GM19438 (cell line): ENCODE results near the gene HPCAL1.

Experiments used
- ATAC-seq: cut with Tn5 transposase; IDR thresholded peaks from one replicate; pipeline ENCODE4 v1.9.1; 2021; ENCODE audit warnings: low read depth; ENCODE audit not compliant: unreplicated experiment

HPCAL1 gene

DNA sequence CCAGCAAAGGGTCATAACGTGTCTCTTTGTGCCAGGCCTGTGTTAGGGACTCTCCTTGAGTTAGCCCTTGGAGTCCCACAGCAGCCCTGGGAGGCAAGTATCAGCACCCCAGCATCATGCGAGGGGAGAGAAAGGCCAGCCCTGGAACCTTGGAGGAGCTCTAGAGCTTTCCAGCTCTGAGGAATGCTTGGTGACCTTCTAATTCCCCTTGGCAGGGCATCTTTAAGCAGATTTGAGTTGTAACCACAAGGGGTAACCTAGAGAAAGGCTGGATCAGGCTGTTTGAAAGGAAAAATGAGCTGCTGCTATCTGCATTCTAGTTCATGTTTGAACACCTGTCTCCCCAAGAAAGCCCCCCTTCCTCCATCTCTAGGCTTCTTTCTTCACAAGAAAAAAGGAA is 169.3 kb downstream of the HPCAL1 start:
- no peak for ATAC-seq

DNA sequence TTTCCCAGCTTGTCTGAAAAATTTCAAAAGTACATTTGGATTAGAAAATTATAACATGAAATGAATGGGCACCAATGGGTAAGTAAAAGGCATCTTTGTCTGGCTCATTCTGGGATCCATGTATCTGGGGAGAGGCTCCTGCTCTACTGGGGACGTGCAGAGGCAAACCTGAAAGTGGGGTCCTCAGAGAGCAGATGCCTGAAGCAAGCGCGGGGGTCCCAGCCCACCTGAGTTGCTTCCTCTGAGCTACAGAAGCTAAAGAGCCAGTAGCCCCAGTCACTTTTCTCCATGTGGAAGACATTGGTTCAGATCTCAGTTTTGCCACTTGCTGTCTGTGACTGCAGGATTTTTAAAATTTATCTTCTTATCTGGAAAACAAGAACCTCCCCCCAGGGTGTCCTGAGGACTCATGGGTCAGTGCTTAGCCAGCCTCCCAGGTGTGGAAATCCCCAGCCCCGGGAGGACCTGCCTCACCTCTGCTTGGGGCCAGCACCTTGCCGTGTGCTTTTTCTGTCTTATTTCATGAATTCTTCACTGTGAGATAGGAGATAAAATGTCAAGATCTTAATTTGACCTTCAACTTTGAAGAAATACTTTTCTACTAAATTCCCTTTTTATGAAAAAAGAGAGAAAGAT is 170.5 kb downstream of the HPCAL1 start:
- no peak for ATAC-seq

- no peak for ATAC-seq
Measured at GRCh38 chr2:10475221-10475722, 172.6 kb downstream of the HPCAL1 start.

GRCh38 chr2:10475811-10476660 is 173.3 kb downstream of the HPCAL1 start:
- ATAC-seq: no peak

GRCh38 chr2:10476723-10477442 is 174.2 kb downstream of the HPCAL1 start:
- no peak for ATAC-seq
